GM21737 (cell line): ENCODE results near the gene GCGR.

Source experiments
- ATAC-seq: cut with Tn5 transposase; IDR thresholded peaks from one replicate; pipeline ENCODE4 v1.9.1; 2021; ENCODE audit warnings: mild to moderate bottlenecking, moderate library complexity; ENCODE audit not compliant: unreplicated experiment

GCGR gene

GRCh38 chr17:81811705-81812570 is 8.0 kb downstream of the GCGR start:
- ATAC-seq, result no peak

- no peak for ATAC-seq
Measured at GRCh38 chr17:81812571-81813370, 8.8 kb downstream of the GCGR start.

- ATAC-seq, result no peak
Measured at GRCh38 chr17:81813371-81813684, 9.4 kb downstream of the GCGR start.

GRCh38 chr17:81813861-81814683 is 10.1 kb downstream of the GCGR start:
- ATAC-seq, result no peak

GRCh38 chr17:81814748-81815645 is 11.0 kb downstream of the GCGR start:
- ATAC-seq, result no peak

- ATAC-seq, result no peak
Measured at GRCh38 chr17:81815646-81815986, 11.7 kb downstream of the GCGR start.

GRCh38 chr17:81817758-81818147 is 13.8 kb downstream of the GCGR start:
- no peak for ATAC-seq

- no peak for ATAC-seq
Measured at GRCh38 chr17:81819708-81820107, 15.8 kb downstream of the GCGR start.

GRCh38 chr17:81821147-81821546 is 17.2 kb downstream of the GCGR start:
- ATAC-seq, result no peak

- no peak for ATAC-seq
Measured at GRCh38 chr17:81821603-81822311, 17.8 kb downstream of the GCGR start.

GRCh38 chr17:81822312-81822637 is 18.3 kb downstream of the GCGR start:
- ATAC-seq, result no peak

GRCh38 chr17:81822996-81823819 is 19.3 kb downstream of the GCGR start:
- ATAC-seq, result no peak

GRCh38 chr17:81823820-81824550 is 20.0 kb downstream of the GCGR start:
- no peak for ATAC-seq

- no peak for ATAC-seq
Measured at GRCh38 chr17:81824595-81824994, 20.6 kb downstream of the GCGR start.

GRCh38 chr17:81825841-81826466 is 22.0 kb downstream of the GCGR start:
- ATAC-seq, result no peak

GRCh38 chr17:81828656-81829055 is 24.7 kb downstream of the GCGR start:
- no peak for ATAC-seq

- no peak for ATAC-seq
Measured at GRCh38 chr17:81829858-81830257, 25.9 kb downstream of the GCGR start.

GRCh38 chr17:81831563-81831956 is 27.6 kb downstream of the GCGR start:
- no peak for ATAC-seq
